Vagina (tissue), 2 donors: Measurements from ENCODE around the gene STOML1.

Source experiments
- CTCF ChIP-seq, 3 experiments: fragments of 450-650 bp in 2 of 3; fragments of 200-600 bp in 1 of 3; sonication (generic) in 1 of 3; IDR thresholded peaks; one replicate each; pipeline ENCODE4 v1.5.1; 2017 to 2019; ENCODE audit warnings: antibody characterized with exemption in 3 of 3, mild to moderate bottlenecking in 2 of 3, moderate library complexity in 2 of 3
- POLR2A ChIP-seq, 2 donors: fragments of 450-650 bp; IDR thresholded peaks; one replicate each; pipeline ENCODE4 v1.6.1; 2017; ENCODE audit warnings: antibody characterized with exemption in 2 of 2, mild to moderate bottlenecking in 2 of 2, moderate library complexity in 2 of 2
- POLR2AphosphoS5 ChIP-seq, 2 donors: sonication (generic); formaldehyde crosslinking; IDR thresholded peaks; one replicate each; pipeline ENCODE4 v1.9.0; 2017; ENCODE audit warnings: antibody characterized with exemption in 2 of 2, mild to moderate bottlenecking in 2 of 2, low read depth in 1 of 2; ENCODE audit not compliant: insufficient read depth in 1 of 2

DNA sequence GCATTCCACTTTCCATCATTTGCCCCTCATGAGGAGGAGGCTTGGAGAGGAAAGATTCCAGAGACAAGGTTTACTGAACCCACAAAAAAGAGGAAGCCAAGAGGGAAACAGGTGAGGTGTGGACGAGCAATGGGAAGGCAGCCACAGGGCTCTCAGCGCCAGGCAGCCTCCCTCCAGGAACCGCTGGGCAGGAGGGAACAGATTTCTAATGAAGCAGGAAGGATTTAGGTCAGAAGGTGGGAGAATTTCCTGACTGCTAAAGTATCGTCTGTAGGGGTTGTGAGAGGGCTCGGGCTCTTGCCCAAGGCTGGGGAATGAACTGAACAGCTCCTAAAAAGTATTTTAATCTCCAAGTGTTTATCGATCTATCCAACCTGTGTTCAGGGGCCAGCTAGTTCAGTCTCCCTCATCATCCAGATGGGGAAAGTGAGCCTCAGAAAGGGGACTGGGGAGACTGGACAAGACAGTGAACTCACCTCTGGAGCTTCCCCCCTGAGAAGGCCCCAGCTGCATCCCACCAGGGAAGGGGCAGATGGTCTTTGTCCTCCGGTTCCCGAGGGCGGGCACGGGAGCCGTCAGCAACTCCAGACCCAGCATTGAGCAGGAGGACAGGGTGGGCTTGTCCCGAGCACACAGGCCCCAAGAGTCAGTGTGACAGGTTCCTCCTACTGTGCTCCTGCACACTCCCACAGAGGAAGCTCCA, 55.4 kb downstream of the STOML1 start:
- TF ChIP-seq CTCF (IDR thresholded peaks at IDR 0.05): no peak
- no peak for TF ChIP-seq POLR2A (IDR thresholded peaks at IDR 0.05)
- TF ChIP-seq POLR2AphosphoS5 (IDR thresholded peaks at IDR 0.05; ENCODE audit: insufficient read depth in 1 of 2, low read depth in 1 of 2): no peak
